Prostate gland (tissue), 2 donors: ENCODE results near the gene FBXL5. TPM values are rescaled to one million over a fixed set of nuclear protein-coding genes. Genes with fewer than 3 reads are reported as not detected.
"Not testable (repeated sequence)": the region's sequence is repeated elsewhere in the genome, so short reads cannot be mapped to it uniquely, and the experiment has no call there.

Experiments
- DNase-seq: peaks from one replicate; pipeline ENCODE4 v3.0.0-alpha.2; 2019; ENCODE audit warnings: low spot score
- H3K27ac ChIP-seq, 2 donors: fragments of 200-600 bp; sonication (generic); 2 replicates each; pipeline ENCODE4 v1.5.1; 2017 to 2019
- H3K27me3 ChIP-seq: fragments of 200-600 bp; sonication (generic); replicated peaks from 2 replicates; pipeline ENCODE4 v1.5.1; 2019; ENCODE audit not compliant: insufficient read depth
- H3K36me3 ChIP-seq, 2 donors: fragments of 200-600 bp; sonication (generic); 1 replicate in 1 of 2; 2 replicates in 1 of 2; pipeline versions ENCODE4 v1.5.1 to v1.8.1; 2017 to 2019
- H3K4me1 ChIP-seq: fragments of 200-600 bp; sonication (generic); replicated peaks from 2 replicates; pipeline ENCODE4 v1.5.1; 2019
- H3K4me3 ChIP-seq, 2 donors: fragments of 200-600 bp; sonication (generic); 2 replicates each; pipeline ENCODE4 v1.5.1; 2017 to 2019
- H3K9me3 ChIP-seq: fragments of 200-600 bp; sonication (generic); 2 replicates; pipeline ENCODE4 v1.5.1; 2017
- POLR2A ChIP-seq: fragments of 450-650 bp; IDR thresholded peaks from one replicate; pipeline ENCODE4 v1.6.1; 2016; ENCODE audit warnings: antibody characterized with exemption, mild to moderate bottlenecking
- POLR2AphosphoS5 ChIP-seq: sonication (generic); formaldehyde crosslinking; IDR thresholded peaks from one replicate; pipeline ENCODE4 v1.6.1; 2017; ENCODE audit warnings: antibody characterized with exemption
- WGBS: methylation state at CpG from one replicate; pipeline ENCODE4 v1.1.5; 2018; 5-methylcytosine and 5-hydroxymethylcytosine counted together
- intact Hi-C: fragments of 100-400 bp; cut with DNase I; formaldehyde crosslinking; loops from one replicate; pipeline ENCODE4 v1.14.2; 2022
- total RNA-seq, 2 donors: library from RNA; depleted of rRNA; stranded (reverse); fragments of >200 nt; gene quantifications; one replicate each; pipeline ENCODE4 v1.1.0, GENCODE V29; 2016
- TF ChIP-seq, protein P1 (sequence below), 4 experiments: fragments of 200-600 bp in 2 of 4; fragments of 450-650 bp in 2 of 4; sonication (generic) in 2 of 4; IDR thresholded peaks; 1 replicate in 3 of 4; 2 replicates in 1 of 4; pipeline ENCODE4 v1.5.1; 2016 to 2019; ENCODE audit warnings: antibody characterized with exemption in 4 of 4, mild to moderate bottlenecking in 2 of 4, moderate library complexity in 2 of 4

FBXL5 gene
- total RNA-seq, 2 donors from 2014 or later = 86.0 to 123 TPM

DNA sequence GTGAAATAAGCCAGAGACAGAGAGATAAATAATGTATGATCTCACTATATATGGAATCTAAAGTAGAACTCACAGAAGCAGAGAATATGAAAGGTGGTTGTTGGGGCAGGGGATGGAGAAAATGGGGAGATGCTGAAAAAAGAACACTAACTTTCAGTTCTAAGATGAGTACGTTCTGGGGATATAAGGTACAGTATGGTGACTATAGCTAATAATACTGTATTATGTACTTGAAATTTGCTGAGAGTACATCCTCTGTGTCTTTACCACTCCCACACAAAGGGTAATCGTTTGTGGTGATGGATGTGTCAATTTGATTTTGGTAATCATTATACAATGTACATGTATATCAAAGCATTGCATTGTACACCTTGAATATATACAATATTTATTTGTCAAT, 6.6 kb downstream of the FBXL5 start:
- Histone ChIP-seq H3K27me3 (no peaks in the 10 kb centered on the region), H3K27ac (no peak overlapping the region), H3K9me3 (no peaks in the 10 kb centered on the region), H3K36me3 (no peaks in the 10 kb centered on the region), H3K4me3 (no peak overlapping the region), H3K4me1 (peaks cover 1% of the 10 kb centered on the region)
- 59% methylated on average over 2 of the region's 2 CpGs for WGBS
- DNase-seq = no peak
- TF ChIP-seq, protein P1, sequence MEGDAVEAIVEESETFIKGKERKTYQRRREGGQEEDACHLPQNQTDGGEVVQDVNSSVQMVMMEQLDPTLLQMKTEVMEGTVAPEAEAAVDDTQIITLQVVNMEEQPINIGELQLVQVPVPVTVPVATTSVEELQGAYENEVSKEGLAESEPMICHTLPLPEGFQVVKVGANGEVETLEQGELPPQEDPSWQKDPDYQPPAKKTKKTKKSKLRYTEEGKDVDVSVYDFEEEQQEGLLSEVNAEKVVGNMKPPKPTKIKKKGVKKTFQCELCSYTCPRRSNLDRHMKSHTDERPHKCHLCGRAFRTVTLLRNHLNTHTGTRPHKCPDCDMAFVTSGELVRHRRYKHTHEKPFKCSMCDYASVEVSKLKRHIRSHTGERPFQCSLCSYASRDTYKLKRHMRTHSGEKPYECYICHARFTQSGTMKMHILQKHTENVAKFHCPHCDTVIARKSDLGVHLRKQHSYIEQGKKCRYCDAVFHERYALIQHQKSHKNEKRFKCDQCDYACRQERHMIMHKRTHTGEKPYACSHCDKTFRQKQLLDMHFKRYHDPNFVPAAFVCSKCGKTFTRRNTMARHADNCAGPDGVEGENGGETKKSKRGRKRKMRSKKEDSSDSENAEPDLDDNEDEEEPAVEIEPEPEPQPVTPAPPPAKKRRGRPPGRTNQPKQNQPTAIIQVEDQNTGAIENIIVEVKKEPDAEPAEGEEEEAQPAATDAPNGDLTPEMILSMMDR (IDR thresholded peaks at IDR 0.05) = no peak
- TF ChIP-seq POLR2A = no peak
- no peak for TF ChIP-seq POLR2AphosphoS5
- intact Hi-C loops = no loop called here

DNA sequence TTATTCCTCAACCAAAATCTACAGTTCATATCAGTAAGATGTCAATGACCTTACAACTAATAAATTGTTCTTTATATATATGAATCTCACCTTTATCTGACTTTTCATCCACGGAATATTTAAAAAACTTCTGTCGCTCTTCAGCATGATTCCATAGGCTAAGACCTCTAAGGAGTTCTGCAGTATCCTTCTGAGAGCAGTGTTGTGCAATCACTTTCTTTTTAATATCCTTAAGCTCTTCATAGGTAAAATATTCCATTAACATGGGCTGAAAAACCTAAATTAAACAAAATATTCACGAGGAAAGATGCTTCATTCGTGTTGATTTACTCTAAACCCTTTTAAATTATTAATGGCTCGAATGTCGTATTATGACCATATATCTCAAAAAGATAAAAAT, 16.7 kb downstream of the FBXL5 start:
- Histone ChIP-seq H3K4me3 (no peak overlapping the region), H3K36me3 (no peaks in the 10 kb centered on the region), H3K27me3 (no peaks in the 10 kb centered on the region), H3K4me1 (no peaks in the 10 kb centered on the region), H3K27ac (no peak overlapping the region), H3K9me3 (no peaks in the 10 kb centered on the region)
- WGBS = 95% methylated on average over 6 of the region's 6 CpGs
- intact Hi-C loops = no loop called here
- DNase-seq = no peak
- no peak for TF ChIP-seq POLR2A
- TF ChIP-seq POLR2AphosphoS5 = no peak
- TF ChIP-seq, protein P1 (IDR thresholded peaks at IDR 0.05) = no peak

DNA sequence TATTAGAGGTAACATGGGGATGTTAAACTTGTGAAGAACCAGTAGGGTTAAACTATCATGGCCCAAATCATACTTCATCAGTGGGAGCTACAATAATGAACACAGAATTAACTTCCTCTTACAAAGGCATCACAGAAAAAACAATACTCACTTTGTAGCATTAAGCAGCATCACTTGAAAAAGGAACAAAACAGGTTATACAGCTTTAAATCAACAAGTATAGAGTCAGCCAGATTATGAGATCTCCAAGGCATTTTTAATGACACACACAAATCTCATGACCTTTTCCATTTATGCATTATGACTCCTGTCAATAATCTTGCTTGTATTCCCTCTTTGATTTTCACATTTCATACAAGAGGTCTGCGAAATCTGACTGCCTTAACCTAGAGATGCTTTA, 18.3 kb downstream of the FBXL5 start:
- TF ChIP-seq POLR2AphosphoS5 (peak; percentile 32), POLR2A (no peak)
- no peaks in the 10 kb centered on the region for H3K27me3 ChIP-seq
- intact Hi-C loops = no loop called here
- H3K36me3 ChIP-seq = no peaks in the 10 kb centered on the region
- WGBS = 86% methylated on average over 1 of the region's 1 CpG
- no peak for DNase-seq
- no peaks in the 10 kb centered on the region for H3K9me3 ChIP-seq
- H3K27ac ChIP-seq = no peak overlapping the region
- H3K4me3 ChIP-seq = no peak overlapping the region
- H3K4me1 ChIP-seq = no peaks in the 10 kb centered on the region

DNA sequence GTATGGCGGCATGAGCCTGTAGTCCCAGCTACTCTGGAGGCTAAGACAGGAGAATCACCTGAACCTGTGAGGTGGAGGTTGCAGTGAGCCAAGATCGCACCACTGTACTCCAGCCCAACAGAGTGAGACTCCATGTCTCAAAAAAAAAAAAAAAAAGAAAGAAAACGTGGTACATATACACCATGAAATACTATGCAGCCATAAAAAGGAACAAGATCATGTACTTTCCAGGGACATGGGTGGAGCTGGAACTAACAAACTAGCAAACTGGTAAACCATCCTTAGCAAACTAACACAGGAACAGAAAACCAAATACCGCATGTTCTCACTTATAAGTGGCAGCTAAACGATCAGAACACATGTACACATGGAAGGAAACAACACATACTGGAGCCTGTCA, 37.8 kb downstream of the FBXL5 start:
- H3K4me1 ChIP-seq, intact Hi-C loops, H3K9me3 ChIP-seq, H3K27me3 ChIP-seq, H3K4me3 ChIP-seq, H3K36me3 ChIP-seq, H3K27ac ChIP-seq, DNase-seq: not testable (repeated sequence)
- WGBS = 97% methylated on average over 5 of the region's 5 CpGs

DNA sequence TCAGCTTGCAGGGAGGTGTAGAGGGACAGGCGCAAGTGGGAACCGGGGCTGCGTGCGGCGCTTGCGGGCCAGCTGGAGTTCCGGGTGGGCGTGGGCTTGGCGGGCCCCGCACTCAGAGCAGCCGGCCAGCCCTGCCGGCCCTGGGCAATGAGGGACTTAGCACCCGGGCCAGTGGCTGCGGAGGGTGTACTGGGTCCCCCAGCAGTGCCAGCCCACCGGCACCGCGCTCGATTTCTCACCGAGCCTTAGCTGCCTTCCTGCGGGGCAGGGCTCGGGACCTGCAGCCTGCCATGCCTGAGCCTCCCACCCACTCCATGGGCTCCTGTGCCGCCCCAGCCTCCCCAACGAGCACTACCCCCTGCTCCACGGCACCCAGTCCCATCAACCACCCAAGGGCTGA, 40.3 kb downstream of the FBXL5 start:
- H3K4me3 ChIP-seq, H3K9me3 ChIP-seq, H3K27me3 ChIP-seq, H3K4me1 ChIP-seq, H3K36me3 ChIP-seq, DNase-seq, intact Hi-C loops, H3K27ac ChIP-seq: not testable (repeated sequence)
- 96% methylated on average over 15 of the region's 24 CpGs for WGBS

DNA sequence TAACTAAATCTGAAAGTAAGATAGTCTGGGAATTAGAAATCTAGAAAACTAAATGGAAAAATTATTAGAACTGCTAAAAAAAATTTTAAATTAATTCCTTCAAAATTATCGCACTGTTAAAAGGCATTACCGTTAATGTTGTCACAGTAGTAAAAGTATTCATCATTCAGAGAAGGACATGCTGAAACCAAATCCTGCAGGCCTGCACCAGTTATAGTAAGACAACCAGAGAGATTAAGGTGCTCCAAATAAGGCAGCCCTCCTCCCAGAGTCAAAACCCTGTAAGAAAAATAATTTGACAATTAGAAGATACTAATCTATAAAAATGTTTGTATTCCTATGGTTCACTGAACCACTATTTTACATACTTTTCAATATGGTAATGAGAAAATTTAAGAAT, 43.0 kb downstream of the FBXL5 start:
- 75% methylated on average over 2 of the region's 2 CpGs for WGBS
- no peaks in the 10 kb centered on the region for H3K36me3 ChIP-seq

More for the DNA sequence above, 43.0 kb downstream of the FBXL5 start:
- Histone ChIP-seq H3K27me3 (no peaks in the 10 kb centered on the region), H3K27ac (no peak overlapping the region), H3K4me3 (no peak overlapping the region), H3K9me3 (no peaks in the 10 kb centered on the region), H3K4me1 (no peaks in the 10 kb centered on the region)
- DNase-seq = no peak
- intact Hi-C loops = no loop called here
- no peak for TF ChIP-seq POLR2AphosphoS5
- TF ChIP-seq POLR2A = no peak
- TF ChIP-seq, protein P1 (IDR thresholded peaks at IDR 0.05) = no peak
